Measurements from ENCODE around the gene PLCB4. TPM values are rescaled to one million over a fixed set of nuclear protein-coding genes. Genes with fewer than 3 reads are reported as not detected.

Gene PLCB4
- total RNA-seq, 1 donor from 2014 or later, result 20.6 TPM

DNA sequence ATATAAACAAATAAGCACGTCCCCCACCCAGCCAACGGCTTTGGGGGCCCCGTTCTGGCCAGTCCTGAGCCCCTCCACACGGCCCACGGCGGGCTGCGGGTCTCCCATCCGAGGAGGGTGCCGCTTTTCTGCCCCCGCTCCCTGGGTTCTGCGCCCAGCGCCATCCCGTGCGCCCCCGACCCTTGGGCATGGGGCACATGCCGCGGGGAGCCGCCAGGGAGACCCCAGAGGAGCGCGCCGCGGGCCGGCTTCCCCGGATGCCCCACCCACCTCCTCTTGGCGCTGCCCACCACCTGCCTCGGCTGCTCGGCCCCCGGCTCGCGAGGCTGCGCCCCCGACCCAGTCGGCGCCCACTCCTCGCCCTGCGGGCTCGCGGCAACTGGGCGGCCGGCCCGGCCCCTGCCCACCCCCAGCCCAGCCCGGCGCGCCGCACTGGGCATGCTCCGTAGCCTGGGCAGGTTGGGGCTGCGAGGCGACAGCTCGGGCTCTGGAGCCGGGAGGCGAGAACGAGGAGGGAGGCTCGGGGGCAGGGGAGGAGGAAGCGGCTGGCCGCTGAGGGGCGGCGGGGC, 570 bp upstream of the PLCB4 start:
- H3K9me3 ChIP-seq (ENCODE audit: low read depth), result no peaks in the 10 kb centered on the region
- no peaks in the 10 kb centered on the region for H4K20me1 ChIP-seq (ENCODE audit: low read depth)
- H3K36me3 Mint-ChIP-seq, result no peaks in the 10 kb centered on the region
- H3K27me3 ChIP-seq, result no peaks in the 10 kb centered on the region
- H3K27ac Mint-ChIP-seq, result peak overlapping the region; percentile 66
- H3K4me2 ChIP-seq, result peak overlapping the region; percentile 93
- peak overlapping the region; percentile 24 for H3K9ac ChIP-seq
- peaks cover 43% of the 10 kb centered on the region for H3K79me2 ChIP-seq (ENCODE audit: low read depth)
- peaks cover 43% of the 10 kb centered on the region for H3K4me1 ChIP-seq
- peaks cover 46% of the 10 kb centered on the region for H3K4me1 Mint-ChIP-seq
- peak overlapping the region; percentile 92 for H3K4me3 Mint-ChIP-seq
- peaks cover 6% of the 10 kb centered on the region for H3K27me3 Mint-ChIP-seq (ENCODE audit: insufficient read depth, low read depth)
- TF ChIP-seq, protein P1, sequence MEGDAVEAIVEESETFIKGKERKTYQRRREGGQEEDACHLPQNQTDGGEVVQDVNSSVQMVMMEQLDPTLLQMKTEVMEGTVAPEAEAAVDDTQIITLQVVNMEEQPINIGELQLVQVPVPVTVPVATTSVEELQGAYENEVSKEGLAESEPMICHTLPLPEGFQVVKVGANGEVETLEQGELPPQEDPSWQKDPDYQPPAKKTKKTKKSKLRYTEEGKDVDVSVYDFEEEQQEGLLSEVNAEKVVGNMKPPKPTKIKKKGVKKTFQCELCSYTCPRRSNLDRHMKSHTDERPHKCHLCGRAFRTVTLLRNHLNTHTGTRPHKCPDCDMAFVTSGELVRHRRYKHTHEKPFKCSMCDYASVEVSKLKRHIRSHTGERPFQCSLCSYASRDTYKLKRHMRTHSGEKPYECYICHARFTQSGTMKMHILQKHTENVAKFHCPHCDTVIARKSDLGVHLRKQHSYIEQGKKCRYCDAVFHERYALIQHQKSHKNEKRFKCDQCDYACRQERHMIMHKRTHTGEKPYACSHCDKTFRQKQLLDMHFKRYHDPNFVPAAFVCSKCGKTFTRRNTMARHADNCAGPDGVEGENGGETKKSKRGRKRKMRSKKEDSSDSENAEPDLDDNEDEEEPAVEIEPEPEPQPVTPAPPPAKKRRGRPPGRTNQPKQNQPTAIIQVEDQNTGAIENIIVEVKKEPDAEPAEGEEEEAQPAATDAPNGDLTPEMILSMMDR (IDR thresholded peaks at IDR 0.05), result peak; percentile 13
- TF ChIP-seq EZH2 (IDR thresholded peaks at IDR 0.05), result no peak
- peaks cover 22% of the 10 kb centered on the region for H3F3A ChIP-seq (ENCODE audit: low read depth)
- peak overlapping the region; percentile 93 for H2AFZ ChIP-seq (replicated peaks)
- DNase-seq (ENCODE audit: low spot score), result peak; percentile 89
- peak overlapping the region; percentile 26 for H3K27ac ChIP-seq
- no peaks in the 10 kb centered on the region for H3K36me3 ChIP-seq
- peaks cover 3% of the 10 kb centered on the region for H3K9me3 Mint-ChIP-seq
- H3K4me3 ChIP-seq, result peak overlapping the region; percentile 89

DNA sequence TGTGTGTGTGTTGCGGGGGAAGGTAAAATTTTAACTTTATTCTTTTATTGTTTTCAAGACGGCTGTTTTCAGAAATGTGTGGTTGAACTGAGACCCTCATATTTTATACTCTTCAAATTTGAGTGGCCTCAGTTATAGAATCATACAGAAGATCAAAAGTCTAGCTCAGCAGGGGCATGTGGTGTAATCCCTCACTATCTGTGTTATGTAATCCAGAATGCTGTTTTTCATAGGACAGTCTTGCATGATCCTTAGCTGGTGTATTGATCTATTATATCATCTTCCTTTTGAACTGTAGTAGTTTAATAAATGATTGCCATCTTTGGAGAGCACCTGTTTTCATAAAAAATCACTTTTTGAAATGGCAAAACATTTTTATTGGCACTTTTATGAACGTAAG, 1.4 kb downstream of the PLCB4 start:
- H3K27me3 Mint-ChIP-seq (ENCODE audit: insufficient read depth, low read depth), result peaks cover 4% of the 10 kb centered on the region
- no peaks in the 10 kb centered on the region for H3K9me3 ChIP-seq (ENCODE audit: low read depth)
- H4K20me1 ChIP-seq (ENCODE audit: low read depth), result no peaks in the 10 kb centered on the region
- TF ChIP-seq EZH2phosphoT487 (IDR thresholded peaks at IDR 0.05) (no peak), EZH2 (IDR thresholded peaks at IDR 0.05) (no peak)
- TF ChIP-seq, protein P1 (IDR thresholded peaks at IDR 0.05), result no peak
- H2AFZ ChIP-seq (replicated peaks), result no peak overlapping the region
- no peak overlapping the region for H3K27ac Mint-ChIP-seq
- H3K4me1 Mint-ChIP-seq, result peaks cover 48% of the 10 kb centered on the region
- peaks cover 22% of the 10 kb centered on the region for H3F3A ChIP-seq (ENCODE audit: low read depth)
- no peaks in the 10 kb centered on the region for H3K36me3 Mint-ChIP-seq
- no peak overlapping the region for H3K9ac ChIP-seq
- no peak overlapping the region for H3K27ac ChIP-seq
- H3K4me3 ChIP-seq, result peak overlapping the region; percentile 89
- H3K27me3 ChIP-seq, result no peaks in the 10 kb centered on the region
- H3K4me3 Mint-ChIP-seq, result peak overlapping the region; percentile 97
- H3K36me3 ChIP-seq, result no peaks in the 10 kb centered on the region
- DNase-seq (ENCODE audit: low spot score), result no peak
- peak overlapping the region; percentile 93 for H3K4me2 ChIP-seq
- peaks cover 59% of the 10 kb centered on the region for H3K79me2 ChIP-seq (ENCODE audit: low read depth)
- no peaks in the 10 kb centered on the region for H3K9me3 Mint-ChIP-seq
- H3K4me1 ChIP-seq, result peaks cover 43% of the 10 kb centered on the region

DNA sequence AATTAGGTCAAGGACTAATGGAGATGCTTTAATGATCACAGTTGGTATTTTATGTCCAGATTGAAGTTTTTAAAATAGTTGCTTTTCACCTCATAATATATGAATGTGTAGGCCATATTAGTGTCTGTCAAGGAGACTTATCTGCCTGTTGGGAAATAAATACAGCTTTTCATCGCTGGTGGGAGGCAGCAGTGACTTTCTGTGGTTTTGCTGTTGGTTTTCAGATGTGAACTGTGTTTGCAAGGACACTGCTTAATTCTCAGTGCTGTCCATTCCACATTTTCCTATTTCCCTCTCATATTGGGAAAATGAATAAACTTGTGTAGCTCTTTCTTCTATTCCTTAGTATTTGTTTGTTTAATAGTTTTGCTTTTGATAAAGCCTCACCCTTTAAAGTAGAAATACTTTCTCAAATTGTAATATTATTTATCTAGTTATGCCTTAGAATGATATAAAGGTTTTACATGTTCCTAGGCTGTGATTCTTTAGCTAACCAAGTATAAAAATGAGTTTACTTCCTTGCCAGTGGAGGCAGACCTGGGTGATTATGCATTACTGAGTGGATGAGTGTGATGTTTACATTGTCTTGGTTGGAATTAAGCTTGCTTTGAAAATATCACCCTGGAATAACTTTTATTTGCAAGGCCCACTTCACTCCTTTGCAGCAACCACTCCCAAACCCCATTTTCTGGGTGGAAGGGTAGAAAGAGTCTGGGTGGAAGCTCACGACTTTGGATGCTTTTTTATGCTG, 3.3 kb downstream of the PLCB4 start:
- peaks cover 21% of the 10 kb centered on the region for H3F3A ChIP-seq (ENCODE audit: low read depth)
- no peaks in the 10 kb centered on the region for H3K9me3 Mint-ChIP-seq
- no peaks in the 10 kb centered on the region for H3K36me3 ChIP-seq
- H2AFZ ChIP-seq (replicated peaks), result no peak overlapping the region
- H3K36me3 Mint-ChIP-seq, result no peaks in the 10 kb centered on the region
- no peak for DNase-seq (ENCODE audit: low spot score)
- peaks cover 73% of the 10 kb centered on the region for H3K79me2 ChIP-seq (ENCODE audit: low read depth)
- H3K4me1 Mint-ChIP-seq, result peaks cover 42% of the 10 kb centered on the region
- H3K27me3 Mint-ChIP-seq (ENCODE audit: insufficient read depth, low read depth), result peaks cover 3% of the 10 kb centered on the region
- H3K4me1 ChIP-seq, result peaks cover 42% of the 10 kb centered on the region
- no peaks in the 10 kb centered on the region for H3K9me3 ChIP-seq (ENCODE audit: low read depth)
- TF ChIP-seq EZH2 (IDR thresholded peaks at IDR 0.05) (no peak), EZH2phosphoT487 (IDR thresholded peaks at IDR 0.05) (no peak)
- TF ChIP-seq, protein P1 (IDR thresholded peaks at IDR 0.05), result no peak
- no peaks in the 10 kb centered on the region for H4K20me1 ChIP-seq (ENCODE audit: low read depth)
- no peak overlapping the region for H3K9ac ChIP-seq
- H3K27ac ChIP-seq, result no peak overlapping the region
- H3K27ac Mint-ChIP-seq, result no peak overlapping the region
- no peak overlapping the region for H3K4me3 Mint-ChIP-seq
- no peaks in the 10 kb centered on the region for H3K27me3 ChIP-seq
- H3K4me3 ChIP-seq, result no peak overlapping the region
- H3K4me2 ChIP-seq, result peak overlapping the region; percentile 33
